ENCODE data around the gene PITPNC1.

GRCh38 chr17:67659028-67659427, 281.9 kb downstream of the PITPNC1 start:
- TF ChIP-seq CTCF (IDR thresholded peaks at IDR 0.05) = no peak
- TF ChIP-seq POLR2AphosphoS5 (IDR thresholded peaks at IDR 0.05; ENCODE audit: low read depth, low read length) = no peak

Data from Panc1 (cell line).